Kidney tubule cell (primary cell): ENCODE measurements around the gene SGIP1.

Source experiments
- DNase-seq: peaks from one replicate; pipeline ENCODE4 v3.0.0-alpha.2; 2018; ENCODE audit warnings: low spot score

Gene SGIP1

DNA sequence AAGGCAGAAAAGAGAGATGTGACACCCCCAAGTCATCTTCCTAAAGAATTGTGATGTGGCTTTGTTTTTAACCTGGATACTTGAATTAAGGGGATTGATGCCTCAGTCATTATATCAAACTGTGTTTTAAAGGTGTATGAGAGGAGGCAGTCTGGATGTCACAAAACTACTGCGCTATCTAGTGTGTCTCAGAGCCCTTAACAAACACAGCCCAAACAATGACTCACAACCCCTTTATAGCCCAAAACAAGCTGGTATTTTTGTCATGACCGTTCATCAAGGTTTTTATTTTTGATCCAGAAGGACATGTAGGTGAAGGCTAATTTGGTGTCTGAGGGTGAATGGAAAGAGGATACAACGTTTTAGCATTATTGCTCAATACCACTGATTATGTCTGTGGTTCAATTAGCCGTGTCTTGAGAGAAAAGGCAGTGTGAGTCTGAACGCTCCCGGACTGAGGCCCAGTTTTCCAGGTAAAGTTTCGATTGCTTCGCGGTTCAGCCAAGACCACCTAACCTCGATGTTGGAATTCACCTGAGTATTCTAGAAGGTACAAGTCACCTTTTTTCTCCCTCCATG, 71.6 kb downstream of the SGIP1 start:
- DNase-seq = no peak

DNA sequence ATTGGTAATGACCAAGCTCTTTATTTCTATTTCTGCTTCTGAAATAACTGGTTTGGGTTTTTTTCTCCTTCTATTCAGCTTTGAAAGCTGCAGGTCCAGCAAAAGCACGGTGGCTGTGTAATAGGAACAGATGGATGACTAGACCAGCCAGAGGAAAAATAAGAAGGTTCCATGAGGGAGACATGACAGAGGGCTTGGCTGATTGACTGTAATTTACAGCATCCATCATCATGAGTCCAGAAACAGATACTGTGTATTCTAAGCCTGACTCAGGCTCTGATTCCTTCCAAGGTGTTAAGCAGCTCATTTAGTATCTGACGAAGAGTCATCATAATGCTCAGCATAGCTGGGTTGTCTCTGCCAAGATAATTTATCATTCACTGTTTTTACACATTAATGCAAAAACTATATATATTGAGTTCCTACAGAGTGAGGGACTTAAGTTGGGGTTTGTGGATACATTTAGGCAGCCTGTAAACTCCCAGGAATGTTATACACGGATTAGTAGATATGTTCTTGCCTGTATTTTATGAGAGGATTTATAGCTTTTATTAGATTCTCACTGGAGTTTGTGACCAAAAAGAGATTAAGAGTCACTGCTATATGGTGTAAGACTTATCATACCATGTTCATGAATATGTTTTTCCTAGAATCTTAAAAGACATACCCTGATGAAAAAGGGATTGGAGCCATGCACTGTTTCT, 72.6 kb downstream of the SGIP1 start:
- no peak for DNase-seq

DNA sequence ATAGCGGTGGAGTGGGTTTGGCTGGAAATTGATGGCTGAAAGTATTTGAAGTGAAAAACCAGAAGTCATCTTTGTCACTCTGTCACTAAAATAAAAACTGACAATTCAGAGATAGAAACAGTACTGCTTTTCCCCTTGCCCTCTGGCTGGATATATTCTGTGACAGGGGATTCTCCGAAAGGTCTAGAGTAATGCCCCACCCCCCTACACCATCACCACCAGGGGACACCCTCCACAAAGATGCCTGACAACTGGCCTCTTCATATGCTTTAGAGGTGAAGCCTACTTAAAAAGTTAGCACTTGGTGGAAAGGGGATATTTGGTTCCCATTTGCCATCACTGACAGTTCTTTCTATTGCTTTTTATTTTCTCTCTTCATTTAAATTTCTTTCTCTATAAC, 73.5 kb downstream of the SGIP1 start:
- no peak for DNase-seq

DNA sequence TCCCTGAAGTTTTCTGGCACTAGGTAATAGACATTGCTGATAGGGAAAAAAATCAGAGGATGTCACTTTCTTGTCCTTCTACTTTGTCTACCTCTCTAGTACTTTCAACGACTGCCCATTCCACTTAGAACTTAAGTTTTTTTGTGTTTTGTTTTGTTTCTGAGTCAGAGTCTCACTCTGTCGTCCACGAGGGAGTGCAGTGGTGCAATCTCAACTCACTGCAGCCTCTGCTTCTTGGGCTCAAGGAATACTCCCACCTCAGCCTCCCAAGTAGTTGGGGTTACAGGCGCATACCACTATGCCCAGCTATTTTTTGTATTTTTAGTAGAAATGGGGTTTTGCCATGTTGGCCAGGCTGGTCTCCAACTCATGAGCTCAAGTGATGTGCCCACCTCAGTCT, 79.2 kb downstream of the SGIP1 start:
- DNase-seq = no peak

DNA sequence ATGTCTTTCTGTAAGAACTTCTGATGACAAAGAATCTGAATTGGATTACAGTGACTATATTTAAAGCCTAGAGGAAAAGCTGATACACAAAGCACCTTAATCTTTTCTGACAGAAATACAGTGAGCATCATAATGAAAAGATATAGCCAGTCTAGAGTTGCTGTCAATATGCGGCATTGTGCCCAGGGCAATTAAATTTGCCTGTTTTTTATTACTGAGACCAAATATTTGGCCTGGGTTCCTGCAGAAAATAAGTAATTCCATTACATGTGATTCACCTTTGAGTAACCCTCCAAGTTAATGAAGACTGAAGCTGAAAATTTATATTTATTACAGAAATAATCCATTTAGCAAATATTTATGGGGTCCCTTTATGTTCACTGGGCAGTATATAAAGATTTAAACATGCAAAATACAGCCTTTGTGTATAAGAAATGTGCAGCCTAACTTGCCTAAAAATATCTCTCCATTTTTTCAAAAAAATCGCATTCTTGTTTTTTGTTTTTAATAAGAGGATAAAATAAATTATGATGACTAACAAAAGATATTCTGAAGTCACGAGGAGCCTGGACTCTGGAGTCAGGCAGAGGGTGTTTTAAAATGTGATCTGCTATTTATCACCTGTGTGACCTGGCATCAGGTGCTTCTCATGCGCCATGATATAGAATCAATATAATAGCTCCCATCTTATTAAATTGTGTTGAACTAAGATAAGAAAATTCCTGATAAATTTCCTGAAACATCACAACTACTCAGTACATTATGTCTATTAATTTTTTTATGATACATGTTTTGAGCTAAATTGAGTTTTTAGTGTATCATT, 83.6 kb downstream of the SGIP1 start:
- DNase-seq = no peak

DNA sequence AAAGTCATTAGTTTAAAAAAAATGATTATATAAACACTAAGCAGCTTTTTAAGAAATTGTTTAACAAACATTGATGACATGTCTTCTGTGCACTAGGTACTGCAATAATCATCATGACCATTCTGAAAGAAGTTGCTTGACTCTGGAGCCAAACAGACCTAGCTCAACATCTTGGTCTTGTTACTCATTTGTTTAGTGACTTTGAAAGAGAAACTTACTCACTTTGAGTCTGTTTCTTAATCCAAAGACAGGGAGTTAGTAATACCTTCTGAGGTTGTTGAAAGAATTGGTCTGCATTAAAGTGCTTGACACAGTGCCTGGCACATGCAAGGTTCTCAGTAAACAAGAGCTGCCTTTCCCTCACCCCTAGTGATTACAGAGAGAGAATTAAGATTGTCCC, 84.4 kb downstream of the SGIP1 start:
- DNase-seq = peak; percentile 7

DNA sequence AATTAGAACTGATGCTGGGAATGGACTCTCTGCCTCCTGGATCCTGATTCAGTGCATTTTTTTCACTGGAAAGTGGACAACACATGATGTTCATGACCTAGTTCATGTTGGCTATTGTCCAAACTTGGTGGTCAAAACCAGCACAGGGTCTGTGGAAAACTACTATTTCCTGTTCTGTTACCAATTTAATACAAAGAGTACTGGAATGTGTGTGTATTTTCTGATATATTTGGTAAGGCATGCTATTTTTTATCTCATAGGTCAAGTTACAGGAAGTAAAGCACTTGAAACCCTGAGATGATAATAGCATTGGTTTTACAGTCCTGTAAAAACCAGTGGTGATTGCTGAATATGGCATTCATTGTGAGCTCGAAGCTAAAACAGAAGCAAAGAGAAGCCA, 89.9 kb downstream of the SGIP1 start:
- DNase-seq = peak; percentile 36

DNA sequence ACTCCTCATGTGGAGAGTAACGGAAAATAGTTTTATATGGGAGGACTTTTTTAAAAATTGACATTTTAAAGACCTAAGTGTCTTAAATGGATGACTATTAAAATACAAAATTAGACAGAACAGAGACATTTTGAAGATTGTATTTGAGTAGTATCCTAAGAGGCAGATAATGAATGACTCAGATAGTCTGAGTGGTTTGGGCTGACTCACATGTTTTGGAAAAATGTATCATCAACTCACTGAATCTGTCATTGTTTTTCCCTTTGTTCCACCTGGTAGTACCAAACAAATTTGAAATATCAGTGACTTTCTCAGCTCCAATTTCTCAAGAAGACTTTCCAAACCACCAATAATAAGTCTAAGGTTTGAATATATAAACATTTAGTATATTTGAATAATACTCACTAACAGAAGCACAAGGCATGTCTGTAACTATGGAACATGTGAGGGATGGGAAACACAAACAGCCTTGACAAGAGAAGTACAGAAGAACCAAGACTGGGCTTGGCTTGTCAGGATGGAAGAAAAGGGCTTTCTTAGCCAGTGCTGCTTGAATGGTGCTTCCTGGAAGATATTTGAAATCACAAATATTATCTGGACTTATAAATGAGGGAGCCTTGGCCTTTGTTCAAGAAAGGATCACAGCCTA, 90.6 kb downstream of the SGIP1 start:
- peak; percentile 56 for DNase-seq

DNA sequence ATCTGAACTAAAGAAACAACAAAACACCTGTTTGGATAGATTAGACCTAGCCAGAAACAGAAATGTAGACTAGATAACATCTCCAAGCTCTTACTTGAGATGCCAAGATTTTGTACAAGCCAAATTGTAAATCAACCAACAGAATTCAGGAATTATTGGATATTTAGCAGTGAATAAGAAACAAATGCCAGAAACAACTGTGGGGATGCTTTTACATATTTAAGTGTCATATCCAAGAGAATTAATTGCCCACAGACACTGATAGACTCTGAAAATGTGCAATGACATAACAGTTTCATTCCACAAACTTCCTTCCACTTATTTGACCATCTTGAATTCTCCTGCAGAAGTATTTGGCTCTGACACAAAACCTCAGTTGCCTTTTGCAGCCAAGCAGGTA, 92.3 kb downstream of the SGIP1 start:
- DNase-seq = no peak

DNA sequence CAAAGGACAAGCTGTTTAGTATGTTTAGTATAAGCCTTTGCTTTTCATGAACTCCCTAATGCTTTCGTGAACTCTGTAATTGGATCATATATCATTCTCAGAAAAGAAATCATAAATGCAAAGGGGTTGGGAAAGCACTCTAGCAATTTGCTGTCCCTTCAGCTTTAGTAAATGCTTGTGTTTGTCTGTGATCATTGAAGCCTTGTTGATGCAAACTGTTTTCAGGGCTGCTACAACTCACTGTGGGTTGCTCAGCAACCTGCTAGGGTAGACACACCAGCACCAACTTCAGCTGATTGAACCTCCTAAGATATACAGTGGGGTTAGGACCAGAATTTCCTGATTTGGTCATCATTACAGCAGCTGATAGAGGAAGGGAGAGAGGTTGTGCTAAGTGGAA, 95.0 kb downstream of the SGIP1 start:
- DNase-seq = no peak

DNA sequence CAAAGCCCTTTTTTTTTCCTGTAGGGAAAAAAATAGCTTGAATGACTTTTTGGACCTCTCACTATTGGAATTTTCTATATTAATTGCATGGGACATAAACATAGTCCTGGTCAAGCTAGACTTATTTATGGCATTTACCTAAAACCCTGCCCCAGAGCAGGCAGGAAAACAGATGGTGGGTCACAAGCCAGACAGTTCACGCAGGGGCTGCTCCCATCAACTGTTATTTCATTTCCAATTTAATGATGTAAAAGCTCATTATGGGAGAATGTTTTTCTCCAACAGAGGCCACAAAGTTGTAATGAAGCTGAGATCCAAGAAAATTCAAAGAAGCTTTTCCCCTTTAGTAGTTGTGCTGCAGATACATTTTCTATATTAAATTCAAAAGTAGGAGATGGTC, 99.2 kb downstream of the SGIP1 start:
- DNase-seq = no peak

DNA sequence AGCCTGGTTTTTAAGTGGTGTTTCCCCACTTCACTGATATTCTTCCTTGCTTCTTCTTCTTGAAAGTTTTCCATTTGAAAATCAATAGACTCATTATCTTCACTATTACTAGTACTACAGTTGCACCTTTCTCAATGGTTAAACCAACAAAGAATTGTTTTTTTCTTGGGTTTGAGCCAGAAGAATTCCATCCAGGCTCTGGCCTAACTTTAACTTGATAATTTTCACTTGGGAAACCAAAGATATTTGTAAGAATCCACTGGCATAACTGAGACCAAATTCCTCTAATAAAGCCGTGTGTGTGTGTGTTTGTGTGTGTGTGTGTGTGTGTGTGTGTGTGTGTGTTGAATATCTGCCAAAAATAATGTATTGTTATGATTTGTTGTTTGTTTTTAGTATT, 103.2 kb downstream of the SGIP1 start:
- DNase-seq = no peak

DNA sequence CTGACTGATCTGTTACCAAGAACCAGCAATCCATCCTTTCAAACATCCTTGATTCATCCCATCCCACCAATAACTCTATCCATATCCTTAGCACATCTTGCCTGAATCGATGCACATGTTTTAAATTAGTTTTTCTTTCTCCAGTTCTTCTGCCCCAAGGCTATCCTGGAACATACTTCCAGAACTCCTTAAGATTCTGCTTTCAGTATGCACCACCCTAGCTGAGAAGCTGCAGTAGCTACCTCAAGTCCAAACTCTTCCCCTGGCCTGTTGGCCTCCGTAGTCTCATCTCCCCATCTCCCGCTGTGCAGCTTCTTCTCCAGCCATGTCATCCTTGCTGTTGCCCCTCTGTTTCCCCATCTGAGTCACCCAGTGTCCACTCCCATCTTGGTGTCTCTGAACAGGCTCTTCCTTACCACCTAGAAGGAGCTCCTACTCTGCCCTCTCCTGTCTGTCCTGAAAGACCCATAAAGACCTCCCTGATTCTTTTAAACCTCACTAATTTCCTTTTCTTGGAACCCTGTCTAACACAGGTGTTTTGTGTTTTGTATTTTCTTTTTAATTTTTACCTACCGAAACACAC, 108.0 kb downstream of the SGIP1 start:
- no peak for DNase-seq

DNA sequence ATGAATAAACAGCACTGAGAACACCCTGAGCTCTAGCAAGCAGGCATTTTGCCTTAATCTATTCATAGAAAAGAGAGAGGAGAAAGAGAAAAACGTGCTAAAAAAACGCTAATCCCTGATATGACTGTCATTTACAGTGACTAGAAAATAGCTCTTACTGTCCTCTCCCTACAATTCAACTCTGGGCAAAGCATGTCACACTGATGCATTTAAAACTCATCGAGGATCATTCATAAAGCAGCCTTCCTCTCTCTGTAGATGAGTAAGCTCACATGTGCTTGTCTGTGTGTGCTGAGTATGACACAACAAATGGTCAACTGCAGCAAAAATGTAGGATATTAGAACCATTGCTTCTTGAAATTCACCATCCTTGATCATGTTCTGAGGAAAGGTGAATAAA, 109.0 kb downstream of the SGIP1 start:
- peak; percentile 23 for DNase-seq

DNA sequence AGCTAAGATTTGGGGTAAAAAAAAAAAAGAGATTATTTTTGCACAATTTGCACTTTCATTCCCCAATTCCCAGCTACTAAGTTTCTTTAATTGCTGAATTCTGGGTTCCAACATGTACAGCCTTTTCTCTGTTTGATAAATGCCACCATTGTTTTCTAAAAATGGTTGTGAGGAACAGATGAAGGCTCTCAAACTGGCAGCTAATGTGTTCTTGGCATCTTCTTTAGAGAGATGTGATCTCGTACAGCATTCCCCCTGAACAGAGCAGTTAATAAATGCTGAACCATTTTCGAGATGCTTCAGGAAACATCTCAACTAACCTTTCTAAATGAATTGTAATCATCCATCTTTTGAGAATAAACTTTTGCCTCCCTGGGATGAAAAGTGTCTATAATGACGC, 110.4 kb downstream of the SGIP1 start:
- no peak for DNase-seq

DNA sequence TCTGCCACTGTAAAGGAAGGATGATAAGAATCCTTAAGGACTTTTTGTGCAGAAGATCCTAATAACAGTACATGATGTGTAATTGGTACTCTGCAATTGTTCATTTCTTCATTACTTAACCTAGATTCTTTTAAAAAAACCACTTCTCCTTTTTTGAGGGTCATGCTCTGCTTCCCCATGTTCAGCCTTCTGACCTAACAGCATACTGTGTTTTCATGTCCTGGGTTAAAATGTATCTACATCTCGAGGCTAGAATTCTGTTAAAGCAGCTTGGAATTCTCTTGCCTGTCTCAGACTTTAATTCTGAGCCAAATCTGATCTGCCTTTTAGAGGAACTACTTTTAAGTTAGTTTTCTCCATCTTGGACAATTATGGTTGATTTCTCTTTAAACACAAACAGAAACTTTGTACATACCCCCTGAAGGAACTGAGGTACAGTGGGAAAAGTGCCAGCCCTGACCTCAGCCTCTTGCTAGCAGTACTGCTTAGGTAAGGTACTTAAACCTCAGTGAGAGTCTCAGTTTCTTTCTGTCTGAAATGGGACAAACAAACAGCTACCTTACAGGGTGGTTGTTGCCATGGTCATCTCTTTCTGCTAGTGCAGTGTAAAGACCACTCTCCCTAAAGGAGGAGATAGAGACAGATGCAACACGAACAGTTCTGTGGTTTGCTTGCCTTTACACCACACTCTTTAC, 115.1 kb downstream of the SGIP1 start:
- DNase-seq = peak; percentile 4

DNA sequence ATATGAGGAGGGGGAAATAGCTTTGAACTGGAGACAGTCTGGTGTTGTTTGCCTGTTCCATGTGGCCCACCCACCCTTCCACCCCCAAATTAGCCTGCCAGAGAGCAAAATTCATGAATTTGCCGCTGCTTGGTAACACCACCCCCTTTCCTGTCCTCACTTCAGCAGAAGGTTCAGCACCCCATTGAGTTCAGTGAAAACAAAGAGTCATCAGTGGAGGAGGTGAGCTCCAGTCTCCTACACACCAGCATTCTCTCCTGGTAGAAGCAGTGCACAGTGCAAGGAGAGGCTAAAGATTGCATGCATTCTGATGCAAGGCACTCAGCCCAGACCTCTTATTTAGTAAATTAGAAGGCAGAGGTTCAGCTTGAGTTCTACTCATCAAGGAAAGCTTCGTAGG, 118.6 kb downstream of the SGIP1 start:
- DNase-seq = no peak

DNA sequence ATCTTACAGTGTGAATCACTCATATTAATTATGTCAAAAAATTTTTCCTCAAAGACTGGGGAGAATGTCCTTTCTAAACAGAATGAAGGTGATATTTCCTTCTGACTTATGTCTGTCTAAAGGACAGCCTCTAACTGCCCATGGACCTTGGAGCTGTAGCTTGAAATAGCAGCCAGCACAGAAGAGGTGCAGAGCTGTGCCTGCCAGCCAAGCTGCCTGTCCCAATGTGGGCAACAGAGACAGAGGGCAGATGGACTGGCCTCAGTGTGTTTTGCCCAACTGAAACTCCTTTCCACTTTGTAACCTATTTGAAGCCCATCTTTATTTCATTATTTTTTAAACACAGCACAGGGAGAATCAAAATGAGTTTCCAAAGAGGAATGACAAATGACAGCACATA, 120.7 kb downstream of the SGIP1 start:
- DNase-seq = no peak

DNA sequence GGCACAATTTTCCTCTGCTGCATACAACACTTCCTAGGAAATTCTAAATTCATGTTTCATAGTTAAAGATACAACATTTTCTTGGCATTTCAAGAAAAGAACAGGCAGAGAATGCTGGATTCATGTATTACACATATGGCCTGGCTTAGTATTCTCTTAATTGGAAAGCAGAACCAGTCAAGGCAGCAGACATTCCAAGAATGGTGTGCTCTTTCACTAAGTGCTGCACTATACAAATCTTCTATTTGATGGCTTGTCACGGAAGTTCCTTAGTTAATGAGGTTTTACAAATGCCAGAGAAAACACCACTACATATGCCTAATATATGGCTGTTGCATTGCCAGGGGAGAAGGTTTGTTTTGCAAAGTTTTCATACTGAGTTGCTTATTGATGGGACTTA, 137.5 kb downstream of the SGIP1 start:
- no peak for DNase-seq

DNA sequence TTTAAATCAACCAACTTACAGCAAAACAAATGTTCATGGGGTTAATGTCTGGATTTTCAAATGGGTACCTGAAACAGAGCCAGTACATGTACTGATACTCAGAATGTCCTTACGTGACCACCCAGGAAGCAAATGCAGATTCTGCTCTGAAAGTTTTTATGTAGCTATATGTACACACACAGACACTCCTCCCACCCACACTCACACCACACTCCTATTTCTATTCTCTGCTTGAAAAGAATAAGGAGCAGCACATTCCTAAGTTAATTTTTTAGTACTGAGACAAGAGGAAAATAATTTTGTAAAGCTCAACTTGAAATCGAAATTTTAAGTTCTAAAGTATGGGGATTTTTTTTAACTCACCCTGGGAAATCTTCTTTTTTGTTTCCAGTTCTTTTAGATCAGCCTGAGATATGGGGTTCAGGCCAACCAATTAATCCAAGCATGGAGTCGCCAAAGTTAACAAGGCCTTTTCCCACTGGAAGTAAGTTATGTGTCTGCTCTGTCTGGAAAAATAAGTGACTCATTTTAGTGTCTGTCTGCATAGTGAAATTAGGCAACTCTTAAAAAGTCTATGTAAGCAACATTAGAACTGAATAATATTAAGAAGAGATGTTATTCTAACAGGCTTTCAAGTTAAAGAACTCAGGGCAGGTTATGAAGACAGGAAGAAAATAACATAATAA, 142.8 kb downstream of the SGIP1 start:
- peak; percentile 83 for DNase-seq

DNA sequence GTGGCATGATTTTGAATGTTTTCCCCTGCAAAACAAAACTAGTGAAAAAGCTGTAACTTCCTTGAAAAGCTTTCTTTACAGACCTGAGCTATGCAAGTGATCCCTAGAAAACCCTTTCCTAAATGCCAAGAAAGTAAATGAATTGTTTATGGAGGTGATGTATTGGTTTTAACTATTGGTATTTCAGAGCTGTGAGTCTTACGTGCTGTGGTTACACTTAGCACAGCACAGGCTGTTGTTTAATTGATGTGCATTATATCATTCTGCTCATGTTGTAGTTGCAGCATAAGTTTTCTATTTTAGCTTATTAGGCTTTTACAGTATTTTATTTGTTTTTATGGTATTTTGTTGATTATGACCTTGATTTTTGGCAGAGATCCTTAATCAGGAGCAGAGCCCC, 144.2 kb downstream of the SGIP1 start:
- no peak for DNase-seq
